GM21390 (cell line): ENCODE measurements around the gene KRTCAP3.
A peak's percentile ranks its signal among the peaks of the same experiment; 100 is the strongest.

Source experiments
- ATAC-seq: cut with Tn5 transposase; IDR thresholded peaks from one replicate; pipeline ENCODE4 v1.9.1; 2021; ENCODE audit not compliant: unreplicated experiment

Gene KRTCAP3

GRCh38 chr2:27435628-27436027 is 6.6 kb upstream of the KRTCAP3 start:
- no peak for ATAC-seq

- no peak for ATAC-seq
These were observed 805 bp upstream of the KRTCAP3 start for GRCh38 chr2:27441226-27441926.

GRCh38 chr2:27442920-27443282 is 720 bp downstream of the KRTCAP3 start:
- ATAC-seq: no peak

GRCh38 chr2:27445155-27445554 is 3.0 kb downstream of the KRTCAP3 start:
- ATAC-seq: no peak

GRCh38 chr2:27445615-27446014 is 3.4 kb downstream of the KRTCAP3 start:
- ATAC-seq: no peak

- ATAC-seq: no peak
These were observed 3.9 kb downstream of the KRTCAP3 start for GRCh38 chr2:27446057-27446456.

- no peak for ATAC-seq
These were observed 6.2 kb downstream of the KRTCAP3 start for GRCh38 chr2:27448381-27448780.

GRCh38 chr2:27451095-27451494 is 8.9 kb downstream of the KRTCAP3 start:
- ATAC-seq: no peak

- no peak for ATAC-seq
These were observed 11.8 kb downstream of the KRTCAP3 start for GRCh38 chr2:27453968-27454367.

GRCh38 chr2:27461118-27461517 is 18.9 kb downstream of the KRTCAP3 start:
- ATAC-seq: no peak

GRCh38 chr2:27464443-27464842 is 22.3 kb downstream of the KRTCAP3 start:
- ATAC-seq: no peak

GRCh38 chr2:27471961-27472360 is 29.8 kb downstream of the KRTCAP3 start:
- ATAC-seq: no peak

GRCh38 chr2:27485496-27485895 is 43.3 kb downstream of the KRTCAP3 start:
- ATAC-seq: no peak

- peak; percentile 7 for ATAC-seq
These were observed 46.9 kb downstream of the KRTCAP3 start for GRCh38 chr2:27489118-27489497.

GRCh38 chr2:27489498-27490397 is 47.6 kb downstream of the KRTCAP3 start, which contains the start of gene IFT172:
Gene IFT172 (minus strand): TSS chr2:27489743. CDS start chr2:27489653, 90 bp downstream.
- peak; percentile 91 for ATAC-seq

- no peak for ATAC-seq
These were observed 50.4 kb downstream of the KRTCAP3 start for GRCh38 chr2:27492557-27492956.

GRCh38 chr2:27493948-27494283 is 51.7 kb downstream of the KRTCAP3 start:
- no peak for ATAC-seq
